ENCODE data around the gene POLR3K. TPM values are rescaled to one million over a fixed set of nuclear protein-coding genes. Genes with fewer than 3 reads are reported as not detected.

Gene POLR3K
- total RNA-seq, 2 donors from 2014 or later = 31.1 to 35.8 TPM

DNA sequence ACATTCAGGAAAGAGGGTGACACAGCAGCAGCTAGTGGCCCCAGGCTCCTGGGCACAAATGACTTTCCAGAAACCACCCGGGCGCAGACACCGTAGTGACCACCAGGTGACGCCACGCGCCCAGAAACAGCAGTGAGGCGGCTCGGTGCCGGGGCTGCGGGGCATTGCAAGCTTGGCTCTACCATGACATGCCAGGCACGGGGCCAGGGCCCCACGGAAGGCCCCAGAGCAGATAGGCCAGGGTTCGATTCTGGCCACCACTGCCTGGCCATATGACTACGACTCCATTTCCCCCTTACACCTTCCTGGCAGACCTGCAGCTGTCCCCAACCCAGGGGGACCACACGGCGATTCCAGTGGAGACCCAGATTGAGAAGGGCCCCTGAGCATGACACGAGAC, 12.3 kb upstream of the POLR3K start:
- H3K27me3 Mint-ChIP-seq (ENCODE audit: insufficient read depth) = no peaks in the 10 kb centered on the region
- Histone ChIP-seq H3K27me3 (ENCODE audit: control insufficient read depth, insufficient read depth, low read length, poor library complexity, severe bottlenecking) (no peaks in the 10 kb centered on the region), H3K4me1 (ENCODE audit: control insufficient read depth, insufficient read depth, low read length) (peaks cover 6% of the 10 kb centered on the region), H3K27ac (ENCODE audit: low read depth, low read length) (no peak overlapping the region), H3K9ac (ENCODE audit: extremely low read depth, low read length, poor library complexity, severe bottlenecking) (no peak overlapping the region), H3K9me3 (ENCODE audit: control insufficient read depth, low read length) (no peaks in the 10 kb centered on the region), H3K4me3 (ENCODE audit: low read length) (no peak overlapping the region), H3K36me3 (ENCODE audit: control insufficient read depth, insufficient read depth, low read length) (peaks cover 16% of the 10 kb centered on the region)
- TF ChIP-seq CTCF (conservative IDR thresholded peaks at IDR 0.05) = peak; percentile 93
- peak; percentile 97 for DNase-seq
- H3K36me3 Mint-ChIP-seq (ENCODE audit: low read depth) = peaks cover 8% of the 10 kb centered on the region
- H3K27ac Mint-ChIP-seq = peak overlapping the region; percentile 13
- no peak overlapping the region for H3K4me3 Mint-ChIP-seq
- peaks cover 19% of the 10 kb centered on the region for H3K4me1 Mint-ChIP-seq
- 12 to 37% methylated on average over 9 to 17 of the region's 17 CpGs for WGBS, 2 experiments (ENCODE audit: insufficient coverage in 1 of 2, insufficient read length in 1 of 2)
- H3K9me3 Mint-ChIP-seq = no peaks in the 10 kb centered on the region

DNA sequence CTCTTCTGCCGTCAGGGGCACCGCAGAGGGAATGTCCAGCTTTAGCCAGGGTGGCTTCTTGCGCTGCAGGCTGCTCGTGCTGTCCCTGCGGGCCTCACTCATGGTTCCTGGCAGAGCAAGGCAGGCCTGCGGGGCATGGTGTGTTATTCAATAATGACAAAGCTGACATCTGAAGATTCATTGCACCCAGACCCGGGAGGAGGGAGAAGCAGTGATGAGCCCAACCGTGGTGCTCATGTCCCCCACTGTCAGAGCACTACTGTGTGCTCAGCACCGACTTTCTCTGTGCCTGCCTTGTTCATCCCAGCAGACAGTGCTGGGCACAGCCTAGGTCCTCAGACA, 11.5 kb upstream of the POLR3K start:
- Histone ChIP-seq H3K9me3 (ENCODE audit: control insufficient read depth, low read length) (no peaks in the 10 kb centered on the region), H3K36me3 (ENCODE audit: control insufficient read depth, insufficient read depth, low read length) (peaks cover 25% of the 10 kb centered on the region), H3K9ac (ENCODE audit: extremely low read depth, low read length, poor library complexity, severe bottlenecking) (no peak overlapping the region), H3K27ac (ENCODE audit: low read depth, low read length) (no peak overlapping the region), H3K27me3 (ENCODE audit: control insufficient read depth, insufficient read depth, low read length, poor library complexity, severe bottlenecking) (no peaks in the 10 kb centered on the region), H3K4me1 (ENCODE audit: control insufficient read depth, insufficient read depth, low read length) (no peaks in the 10 kb centered on the region), H3K4me3 (ENCODE audit: low read length) (no peak overlapping the region)
- Mint-ChIP-seq H3K9me3 (no peaks in the 10 kb centered on the region), H3K27ac (no peak overlapping the region), H3K36me3 (ENCODE audit: low read depth) (peaks cover 17% of the 10 kb centered on the region), H3K27me3 (ENCODE audit: insufficient read depth) (no peaks in the 10 kb centered on the region), H3K4me3 (no peak overlapping the region), H3K4me1 (peaks cover 15% of the 10 kb centered on the region)
- TF ChIP-seq CTCF (conservative IDR thresholded peaks at IDR 0.05) = no peak
- WGBS, 2 experiments (ENCODE audit: insufficient coverage in 1 of 2, insufficient read length in 1 of 2) = 78 to 85% methylated on average over 7 to 9 of the region's 9 CpGs
- no peak for DNase-seq

DNA sequence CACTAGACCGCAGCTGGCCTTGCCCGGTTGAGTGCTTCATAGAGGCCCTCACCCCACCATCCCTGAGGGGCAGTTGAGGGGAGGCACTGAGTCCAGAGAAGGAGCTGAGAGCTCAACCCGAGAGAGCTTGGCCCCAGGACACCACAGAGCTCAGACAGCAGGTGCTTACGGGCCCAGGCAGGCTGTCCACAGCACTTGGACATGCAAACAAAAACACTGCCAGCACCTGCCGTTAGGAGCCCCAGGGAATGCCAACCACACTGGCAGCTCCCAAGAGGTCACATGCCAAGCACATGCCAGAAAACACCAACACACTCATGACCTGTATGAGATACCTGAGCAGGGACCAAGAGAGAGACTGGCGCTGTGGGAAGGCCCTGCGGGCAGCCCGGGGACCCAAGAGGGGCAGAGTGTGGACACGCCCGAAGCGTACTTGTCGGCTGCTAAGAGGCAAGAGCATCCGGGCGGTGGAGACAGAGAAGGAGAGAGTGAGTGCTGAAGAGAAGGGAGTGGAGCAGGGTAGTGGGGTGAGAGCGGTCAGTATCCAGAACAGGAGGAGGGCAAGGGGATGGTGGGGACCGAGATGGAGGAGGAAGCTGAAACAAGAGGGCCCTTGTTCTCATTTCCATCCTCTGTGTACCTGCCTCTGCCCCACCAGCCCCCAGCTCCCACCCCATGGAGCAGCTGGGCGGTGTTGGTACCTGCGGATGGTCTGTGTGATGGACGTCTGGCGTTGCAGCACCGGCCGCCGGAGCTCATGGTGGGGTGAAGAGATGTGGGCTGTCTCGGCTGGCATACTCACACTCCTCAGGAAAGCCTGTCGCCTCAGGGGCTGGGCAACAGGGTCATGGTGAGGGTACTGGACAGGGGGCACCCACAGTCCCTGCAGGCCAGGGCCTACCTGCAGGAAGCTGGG, 10.8 kb upstream of the POLR3K start:
- no peak overlapping the region for H3K9ac ChIP-seq (ENCODE audit: extremely low read depth, low read length, poor library complexity, severe bottlenecking)
- no peaks in the 10 kb centered on the region for H3K27me3 Mint-ChIP-seq (ENCODE audit: insufficient read depth)
- no peak overlapping the region for H3K4me3 Mint-ChIP-seq
- no peak overlapping the region for H3K27ac Mint-ChIP-seq
- peaks cover 8% of the 10 kb centered on the region for H3K4me1 Mint-ChIP-seq
- no peaks in the 10 kb centered on the region for H3K9me3 Mint-ChIP-seq
- no peak for DNase-seq
- H3K27me3 ChIP-seq (ENCODE audit: control insufficient read depth, insufficient read depth, low read length, poor library complexity, severe bottlenecking) = no peaks in the 10 kb centered on the region
- H3K4me1 ChIP-seq (ENCODE audit: control insufficient read depth, insufficient read depth, low read length) = no peaks in the 10 kb centered on the region
- peaks cover 31% of the 10 kb centered on the region for H3K36me3 ChIP-seq (ENCODE audit: control insufficient read depth, insufficient read depth, low read length)
- TF ChIP-seq CTCF (conservative IDR thresholded peaks at IDR 0.05) = no peak
- WGBS, 2 experiments (ENCODE audit: insufficient coverage in 1 of 2, insufficient read length in 1 of 2) = 95 to 96% methylated on average over 16 to 25 of the region's 25 CpGs
- H3K36me3 Mint-ChIP-seq (ENCODE audit: low read depth) = peaks cover 23% of the 10 kb centered on the region
- no peaks in the 10 kb centered on the region for H3K9me3 ChIP-seq (ENCODE audit: control insufficient read depth, low read length)
- no peak overlapping the region for H3K4me3 ChIP-seq (ENCODE audit: low read length)
- H3K27ac ChIP-seq (ENCODE audit: low read depth, low read length) = no peak overlapping the region
